Ureter (tissue), 1 donor: Measurements from ENCODE around the gene FBP2. TPM values are rescaled to one million over a fixed set of nuclear protein-coding genes. Genes with fewer than 3 reads are reported as not detected.

Experiments used
- total RNA-seq: library from RNA; stranded (reverse); gene quantifications from one replicate; pipeline ENCODE4 v1.2.4, GENCODE V29; 2023
- donor health status: DM: yes; HTN: yes; CAD: no.

FBP2 gene
- total RNA-seq, 1 donor from 2014 or later, result 0.29 TPM

Other genes with a start within 250 kb of the FBP2 start
- gene PCAT7, start 38.7 kb downstream of the FBP2 start, total RNA-seq, result 0.94 TPM
- 231 TPM for gene FBP1, start 45.7 kb upstream of the FBP2 start, total RNA-seq
- gene AOPEP, start 132.9 kb upstream of the FBP2 start, total RNA-seq, result 115 TPM